Astrocyte (in vitro differentiated cells and primary cell): ENCODE results near the gene HYKK. TPM values are rescaled to one million over a fixed set of nuclear protein-coding genes. Genes with fewer than 3 reads are reported as not detected.
A peak's percentile ranks its signal among the peaks of the same experiment; 100 is the strongest.

Experiments used
- DNase-seq: peaks from one replicate; pipeline ENCODE4 v3.0.0-alpha.2; 2010; ENCODE audit warnings: low read depth
- FAIRE-seq: peaks from 2 replicates; lab custom pipeline; 2011; peaks lifted over from hg19 to GRCh38; lab: Jason Lieb, UNC
- H2AFZ ChIP-seq: 2 replicates; pipeline ENCODE4 v1.6.0; 2012; ENCODE audit warnings: low read depth, low read length, inconsistent platforms
- H3K27ac ChIP-seq: 2 replicates; pipeline ENCODE4 v1.5.1; 2011; ENCODE audit warnings: low read depth, low read length, inconsistent platforms
- H3K27me3 ChIP-seq: 2 replicates; pipeline ENCODE4 v1.6.0; 2011; ENCODE audit warnings: low read length, inconsistent platforms; ENCODE audit not compliant: insufficient read depth
- H3K36me3 ChIP-seq: 2 replicates; pipeline ENCODE4 v1.5.1; 2011; ENCODE audit warnings: low read length, inconsistent platforms; ENCODE audit not compliant: insufficient read depth
- H3K4me1 ChIP-seq: 2 replicates; pipeline ENCODE4 v1.5.1; 2011; ENCODE audit warnings: low read length, inconsistent platforms; ENCODE audit not compliant: insufficient read depth
- H3K4me2 ChIP-seq: 2 replicates; pipeline ENCODE4 v1.6.0; 2012; ENCODE audit warnings: low read length, inconsistent platforms
- H3K4me3 ChIP-seq: 2 replicates; pipeline ENCODE4 v1.5.1; 2011; ENCODE audit warnings: low read depth, mild to moderate bottlenecking, low read length, inconsistent platforms; ENCODE audit not compliant: insufficient read depth
- H3K79me2 ChIP-seq: 2 replicates; pipeline ENCODE4 v1.6.0; 2012; ENCODE audit warnings: mild to moderate bottlenecking, low read length, inconsistent platforms; ENCODE audit not compliant: insufficient read depth
- H3K9ac ChIP-seq: 2 replicates; pipeline ENCODE4 v1.6.0; 2012; ENCODE audit warnings: mild to moderate bottlenecking, low read length, inconsistent platforms
- H3K9me3 ChIP-seq: 2 replicates; pipeline ENCODE4 v1.5.1; 2012; ENCODE audit warnings: low read depth, mild to moderate bottlenecking, low read length, inconsistent platforms; ENCODE audit not compliant: insufficient read depth
- H4K20me1 ChIP-seq: 2 replicates; pipeline ENCODE4 v1.6.0; 2012; ENCODE audit warnings: low read length, inconsistent platforms; ENCODE audit not compliant: insufficient read depth
- H3K27ac Mint-ChIP-seq: one replicate; pipeline ENCODE4 v1.8.0; 2021; ENCODE audit warnings: mild to moderate bottlenecking, mixed read lengths; ENCODE audit not compliant: unreplicated experiment
- H3K27me3 Mint-ChIP-seq: one replicate; pipeline ENCODE4 v1.8.0; 2021; ENCODE audit warnings: low read depth, mixed read lengths; ENCODE audit not compliant: unreplicated experiment
- H3K36me3 Mint-ChIP-seq: one replicate; pipeline ENCODE4 v1.8.0; 2021; ENCODE audit warnings: low read depth, mixed read lengths; ENCODE audit not compliant: unreplicated experiment
- H3K4me1 Mint-ChIP-seq: one replicate; pipeline ENCODE4 v1.8.0; 2021; ENCODE audit warnings: low read depth, mixed read lengths; ENCODE audit not compliant: unreplicated experiment
- H3K4me3 Mint-ChIP-seq: one replicate; pipeline ENCODE4 v1.8.0; 2021; ENCODE audit warnings: mild to moderate bottlenecking, moderate library complexity, mixed read lengths; ENCODE audit not compliant: unreplicated experiment
- H3K9me3 Mint-ChIP-seq: one replicate; pipeline ENCODE4 v1.8.0; 2021; ENCODE audit warnings: mild to moderate bottlenecking, mixed read lengths; ENCODE audit not compliant: unreplicated experiment
- CTCF ChIP-seq: IDR thresholded peaks from 2 replicates; pipeline ENCODE4 v1.5.1; 2011; ENCODE audit warnings: low read depth, mild to moderate bottlenecking, inconsistent platforms, low read length, moderate library complexity; ENCODE audit not compliant: insufficient read depth
- EZH2 ChIP-seq: IDR thresholded peaks from 2 replicates; pipeline ENCODE4 v1.6.1; 2012; ENCODE audit warnings: mild to moderate bottlenecking, low read length, inconsistent platforms; ENCODE audit not compliant: insufficient read depth
- total RNA-seq: library from RNA; stranded (reverse); gene quantifications from 2 replicates; pipeline ENCODE4 v1.2.1, GENCODE V29; 2021

Gene HYKK
- total RNA-seq, 1 donor from 2014 or later = 1.3 TPM

GRCh38 chr15:78565097-78565950 is 57.9 kb downstream of the HYKK start, which contains the start of gene CHRNA5:
Gene CHRNA5 (plus strand): TSS chr15:78565520. CDS start chr15:78565720, 200 bp downstream.
- H3K4me1 ChIP-seq = no peaks in the 10 kb centered on the region
- H3K27ac Mint-ChIP-seq = peak within 1 kb of the TSS; percentile 16
- H3K27ac ChIP-seq = peak within 1 kb of the TSS; percentile 22
- H3K79me2 ChIP-seq = no peaks in the 10 kb centered on the region
- peak within 1 kb of the TSS; percentile 97 for H3K4me2 ChIP-seq
- no peaks in the 10 kb centered on the region for H3K36me3 Mint-ChIP-seq
- H3K9ac ChIP-seq = peak within 1 kb of the TSS; percentile 57
- peak within 1 kb of the TSS; percentile 85 for H3K4me3 Mint-ChIP-seq
- H3K4me1 Mint-ChIP-seq = no peaks in the 10 kb centered on the region
- no peaks in the 10 kb centered on the region for H4K20me1 ChIP-seq
- TF ChIP-seq CTCF (no peak), EZH2 (no peak)
- H3K36me3 ChIP-seq = no peaks in the 10 kb centered on the region
- H3K27me3 Mint-ChIP-seq = peaks cover 16% of the 10 kb centered on the region
- H3K9me3 Mint-ChIP-seq = no peaks in the 10 kb centered on the region
- no peak for FAIRE-seq
- H2AFZ ChIP-seq = peak within 1 kb of the TSS; percentile 83
- H3K9me3 ChIP-seq = no peaks in the 10 kb centered on the region
- no peaks in the 10 kb centered on the region for H3K27me3 ChIP-seq
- peak; percentile 63 for DNase-seq
- peak within 1 kb of the TSS; percentile 79 for H3K4me3 ChIP-seq

GRCh38 chr15:78565951-78566774 is 58.8 kb downstream of the HYKK start:
- H4K20me1 ChIP-seq = no peaks in the 10 kb centered on the region
- no peak overlapping the region for H3K27ac ChIP-seq
- H3K4me3 ChIP-seq = peak overlapping the region; percentile 79
- TF ChIP-seq EZH2 = no peak
- peak; percentile 9 for TF ChIP-seq CTCF
- FAIRE-seq (no peak), DNase-seq (peak; percentile 9)
- Mint-ChIP-seq H3K36me3 (no peaks in the 10 kb centered on the region), H3K27me3 (peaks cover 16% of the 10 kb centered on the region), H3K9me3 (no peaks in the 10 kb centered on the region), H3K4me3 (peak overlapping the region; percentile 85), H3K27ac (peak overlapping the region; percentile 16), H3K4me1 (no peaks in the 10 kb centered on the region)
- no peaks in the 10 kb centered on the region for H3K4me1 ChIP-seq
- H3K27me3 ChIP-seq = no peaks in the 10 kb centered on the region
- no peaks in the 10 kb centered on the region for H3K79me2 ChIP-seq
- H3K9me3 ChIP-seq = no peaks in the 10 kb centered on the region
- peak overlapping the region; percentile 83 for H2AFZ ChIP-seq
- H3K4me2 ChIP-seq = peak overlapping the region; percentile 97
- peak overlapping the region; percentile 57 for H3K9ac ChIP-seq
- H3K36me3 ChIP-seq = no peaks in the 10 kb centered on the region
